H9 (cell line): ENCODE results near the gene KCNAB1. TPM values are rescaled to one million over a fixed set of nuclear protein-coding genes. Genes with fewer than 3 reads are reported as not detected.
A peak's percentile ranks its signal among the peaks of the same experiment; 100 is the strongest.

Experiments
- DNase-seq: peaks from one replicate; pipeline ENCODE4 v3.0.0-alpha.2; 2017
- H2AFZ ChIP-seq: one replicate; pipeline ENCODE4 v1.6.1; 2013; ENCODE audit warnings: mild to moderate bottlenecking, low read length, control low read depth, moderate library complexity
- H2AK5ac ChIP-seq: 2 replicates; pipeline ENCODE4 v1.6.1; 2013; ENCODE audit warnings: low read length, control low read depth, mixed read lengths; ENCODE audit not compliant: insufficient read length
- H2BK120ac ChIP-seq: one replicate; pipeline ENCODE4 v1.6.1; 2013; ENCODE audit warnings: low read depth, mild to moderate bottlenecking, low read length, control low read depth, inconsistent platforms; ENCODE audit not compliant: poor library complexity, severe bottlenecking
- H2BK12ac ChIP-seq: 2 replicates; pipeline ENCODE4 v1.6.1; 2013; ENCODE audit warnings: low read length, control low read depth, mixed read lengths, low read depth; ENCODE audit not compliant: insufficient read length
- H2BK15ac ChIP-seq: 2 replicates; pipeline ENCODE4 v1.6.1; 2013; ENCODE audit warnings: low read depth, low read length, control low read depth
- H2BK20ac ChIP-seq: one replicate; pipeline ENCODE4 v1.6.1; 2013; ENCODE audit warnings: low read depth, mild to moderate bottlenecking, low read length, control low read depth, inconsistent platforms; ENCODE audit not compliant: poor library complexity, severe bottlenecking
- H2BK5ac ChIP-seq: 2 replicates; pipeline ENCODE4 v1.6.1; 2013; ENCODE audit warnings: low read length, control low read depth, mixed read lengths; ENCODE audit not compliant: insufficient read length
- H3K14ac ChIP-seq: 2 replicates; pipeline ENCODE4 v1.6.1; 2013; ENCODE audit warnings: low read length, control low read depth; ENCODE audit not compliant: insufficient read depth
- H3K18ac ChIP-seq: 2 replicates; pipeline ENCODE4 v1.6.1; 2013; ENCODE audit warnings: low read depth, mild to moderate bottlenecking, mixed read lengths, low read length, control low read depth; ENCODE audit not compliant: insufficient read length
- H3K23ac ChIP-seq: 2 replicates; pipeline ENCODE4 v1.6.1; 2013; ENCODE audit warnings: low read length, control low read depth, mixed read lengths, low read depth; ENCODE audit not compliant: insufficient read length
- H3K23me2 ChIP-seq: 2 replicates; pipeline ENCODE4 v1.6.1; 2013; ENCODE audit warnings: low read depth, mild to moderate bottlenecking, mixed read lengths, low read length, control low read depth; ENCODE audit not compliant: insufficient read length, poor library complexity, severe bottlenecking
- H3K27ac ChIP-seq: 2 replicates; pipeline ENCODE4 v1.5.1; 2013; ENCODE audit warnings: low read length, control low read depth, mixed read lengths, low read depth; ENCODE audit not compliant: insufficient read length
- H3K27me3 ChIP-seq: 2 replicates; pipeline ENCODE4 v1.6.1; 2013; ENCODE audit warnings: low read length, control low read depth, inconsistent platforms; ENCODE audit not compliant: insufficient read depth
- H3K4ac ChIP-seq: 2 replicates; pipeline ENCODE4 v1.6.1; 2013; ENCODE audit warnings: low read depth, mild to moderate bottlenecking, control low read depth, inconsistent platforms, low read length, moderate library complexity
- H3K4me1 ChIP-seq: 2 replicates; pipeline ENCODE4 v1.6.1; 2013; ENCODE audit warnings: low read length, control low read depth, inconsistent platforms; ENCODE audit not compliant: insufficient read depth
- H3K4me2 ChIP-seq: 2 replicates; pipeline ENCODE4 v1.6.1; 2013; ENCODE audit warnings: low read length, control low read depth, mixed read lengths; ENCODE audit not compliant: insufficient read length, insufficient read depth
- H3K56ac ChIP-seq: 2 replicates; pipeline ENCODE4 v1.6.1; 2013; ENCODE audit warnings: low read depth, mild to moderate bottlenecking, mixed read lengths, low read length, control low read depth; ENCODE audit not compliant: insufficient read length
- H3K79me1 ChIP-seq: 2 replicates; pipeline ENCODE4 v1.6.1; 2013; ENCODE audit warnings: low read depth, mild to moderate bottlenecking, moderate library complexity, low read length, control low read depth, inconsistent platforms; ENCODE audit not compliant: insufficient read depth, poor library complexity, severe bottlenecking
- H3K79me2 ChIP-seq: 2 replicates; pipeline ENCODE4 v1.6.1; 2013; ENCODE audit warnings: low read length, control low read depth, inconsistent platforms; ENCODE audit not compliant: insufficient read depth
- H3K9ac ChIP-seq: 2 replicates; pipeline ENCODE4 v1.6.1; 2013; ENCODE audit warnings: low read length, control low read depth, mixed read lengths; ENCODE audit not compliant: insufficient read length; ENCODE audit errors: extremely low read depth
- H3K9me3 ChIP-seq: one replicate; pipeline ENCODE4 v1.6.1; 2013; ENCODE audit warnings: low read depth, low read length, inconsistent platforms; ENCODE audit not compliant: control insufficient read depth
- H3T11ph ChIP-seq: one replicate; pipeline ENCODE4 v1.6.1; 2013; ENCODE audit warnings: mild to moderate bottlenecking, low read length, control low read depth, inconsistent platforms
- H4K20me1 ChIP-seq: one replicate; pipeline ENCODE4 v1.6.1; 2013; ENCODE audit not compliant: control insufficient read depth, insufficient read length, insufficient read depth
- H4K5ac ChIP-seq: 2 replicates; pipeline ENCODE4 v1.6.1; 2013; ENCODE audit warnings: low read depth, mild to moderate bottlenecking, mixed read lengths, low read length, control low read depth; ENCODE audit not compliant: insufficient read length
- H4K8ac ChIP-seq: replicated peaks from 2 replicates; pipeline ENCODE4 v1.6.1; 2013; ENCODE audit warnings: low read length, control low read depth, mixed read lengths, low read depth; ENCODE audit not compliant: insufficient read length
- H4K91ac ChIP-seq: 2 replicates; pipeline ENCODE4 v1.6.1; 2013; ENCODE audit warnings: low read depth, mild to moderate bottlenecking, moderate library complexity, mixed read lengths, low read length, control low read depth; ENCODE audit not compliant: insufficient read length
- H3K27ac Mint-ChIP-seq, 3 experiments: 2 replicates in 2 of 3; 3 replicates in 1 of 3; pipeline ENCODE4 v1.8.0; 2020 to 2021; ENCODE audit warnings: mixed read lengths in 3 of 3, mild to moderate bottlenecking in 1 of 3, moderate library complexity in 1 of 3
- H3K27me3 Mint-ChIP-seq: 2 replicates; pipeline ENCODE4 v1.8.0; 2021; ENCODE audit warnings: low read depth, mild to moderate bottlenecking, moderate library complexity, mixed read lengths
- H3K36me3 Mint-ChIP-seq, 3 experiments: 2 replicates in 2 of 3; 3 replicates in 1 of 3; pipeline ENCODE4 v1.8.0; 2020 to 2021; ENCODE audit warnings: low read depth in 3 of 3, mixed read lengths in 3 of 3; ENCODE audit not compliant: insufficient read depth in 1 of 3
- H3K4me1 Mint-ChIP-seq, 2 experiments: 2 replicates each; pipeline ENCODE4 v1.8.0; 2020; ENCODE audit warnings: mixed read lengths in 2 of 2
- H3K4me3 Mint-ChIP-seq, 2 experiments: 2 replicates in 1 of 2; 3 replicates in 1 of 2; pipeline ENCODE4 v1.8.0; 2020 to 2021; ENCODE audit warnings: mild to moderate bottlenecking in 2 of 2, mixed read lengths in 2 of 2, moderate library complexity in 1 of 2
- H3K9me3 Mint-ChIP-seq, 2 experiments: 2 replicates in 1 of 2; 3 replicates in 1 of 2; pipeline ENCODE4 v1.8.0; 2020; ENCODE audit warnings: mild to moderate bottlenecking in 2 of 2, mixed read lengths in 2 of 2, moderate library complexity in 1 of 2
- WGBS: extraction: QIAGEN DNeasy Blood & Tissue Kit; methylation state at CpG from one replicate; pipeline ENCODE4 v1.1.7; 2013; ENCODE audit warnings: missing lambda C conversion rate, low lambda C conversion rate, mixed read lengths; ENCODE audit not compliant: insufficient read length; ENCODE audit errors: extremely low coverage; 5-methylcytosine and 5-hydroxymethylcytosine counted together
- total RNA-seq: library from RNA; stranded (reverse); gene quantifications from 2 replicates; pipeline ENCODE4 v1.2.1, GENCODE V29; 2021
- TF ChIP-seq, protein P1 (sequence below): fragments of 200-600 bp; sonication (generic); conservative IDR thresholded peaks from 3 replicates; pipeline ENCODE4 v1.8.0; 2021; ENCODE audit warnings: antibody characterized with exemption, mild to moderate bottlenecking

KCNAB1 gene
- total RNA-seq, 1 experiment from 2014 or later = 3.7 TPM

DNA sequence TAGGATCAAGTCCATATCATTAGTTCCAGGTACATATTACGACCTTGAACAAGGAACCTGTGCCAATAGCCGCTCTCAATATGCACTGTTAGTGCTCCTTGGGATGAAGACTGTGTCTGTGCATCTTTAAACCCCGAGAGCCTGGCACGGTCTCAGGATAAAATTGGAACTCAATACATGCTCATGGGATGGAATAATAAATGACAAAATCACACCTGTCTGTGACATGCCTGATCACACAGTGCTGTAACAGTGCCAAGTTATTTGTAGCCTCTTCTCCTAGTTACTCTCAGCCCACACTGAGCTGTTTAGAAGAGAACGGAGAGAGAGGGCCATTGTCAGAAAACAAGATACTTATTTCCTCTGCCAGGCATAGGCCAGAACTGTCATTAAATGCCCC lies 352.3 kb downstream of the KCNAB1 start:
- no peak overlapping the region for H2BK5ac ChIP-seq
- H2AK5ac ChIP-seq = no peak overlapping the region
- no peak overlapping the region for H3K23ac ChIP-seq
- H3K9me3 Mint-ChIP-seq = no peaks in the 10 kb centered on the region
- no peak overlapping the region for H4K5ac ChIP-seq
- no CpG with 5 or more reads among the region's 5 CpGs for WGBS
- H2AFZ ChIP-seq = no peak overlapping the region
- H3K79me1 ChIP-seq = no peaks in the 10 kb centered on the region
- no peaks in the 10 kb centered on the region for H3K4me1 ChIP-seq
- H3K27ac ChIP-seq = no peak overlapping the region
- H3K9ac ChIP-seq = no peak overlapping the region
- H2BK12ac ChIP-seq = no peak overlapping the region
- H4K20me1 ChIP-seq = no peaks in the 10 kb centered on the region
- no peak for DNase-seq
- no peaks in the 10 kb centered on the region for H3K27me3 ChIP-seq
- no peaks in the 10 kb centered on the region for H3K36me3 Mint-ChIP-seq
- H3T11ph ChIP-seq = no peak overlapping the region
- TF ChIP-seq, protein P1, sequence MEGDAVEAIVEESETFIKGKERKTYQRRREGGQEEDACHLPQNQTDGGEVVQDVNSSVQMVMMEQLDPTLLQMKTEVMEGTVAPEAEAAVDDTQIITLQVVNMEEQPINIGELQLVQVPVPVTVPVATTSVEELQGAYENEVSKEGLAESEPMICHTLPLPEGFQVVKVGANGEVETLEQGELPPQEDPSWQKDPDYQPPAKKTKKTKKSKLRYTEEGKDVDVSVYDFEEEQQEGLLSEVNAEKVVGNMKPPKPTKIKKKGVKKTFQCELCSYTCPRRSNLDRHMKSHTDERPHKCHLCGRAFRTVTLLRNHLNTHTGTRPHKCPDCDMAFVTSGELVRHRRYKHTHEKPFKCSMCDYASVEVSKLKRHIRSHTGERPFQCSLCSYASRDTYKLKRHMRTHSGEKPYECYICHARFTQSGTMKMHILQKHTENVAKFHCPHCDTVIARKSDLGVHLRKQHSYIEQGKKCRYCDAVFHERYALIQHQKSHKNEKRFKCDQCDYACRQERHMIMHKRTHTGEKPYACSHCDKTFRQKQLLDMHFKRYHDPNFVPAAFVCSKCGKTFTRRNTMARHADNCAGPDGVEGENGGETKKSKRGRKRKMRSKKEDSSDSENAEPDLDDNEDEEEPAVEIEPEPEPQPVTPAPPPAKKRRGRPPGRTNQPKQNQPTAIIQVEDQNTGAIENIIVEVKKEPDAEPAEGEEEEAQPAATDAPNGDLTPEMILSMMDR = no peak
- H4K8ac ChIP-seq = no peak overlapping the region
- no peak overlapping the region for H3K4ac ChIP-seq
- no peak overlapping the region for H3K18ac ChIP-seq
- H3K56ac ChIP-seq = no peak overlapping the region
- no peaks in the 10 kb centered on the region for H3K9me3 ChIP-seq
- H3K79me2 ChIP-seq = no peaks in the 10 kb centered on the region
- no peaks in the 10 kb centered on the region for H3K27me3 Mint-ChIP-seq
- H3K23me2 ChIP-seq = no peaks in the 10 kb centered on the region
- H3K4me3 Mint-ChIP-seq = no peak overlapping the region
- no peak overlapping the region for H2BK120ac ChIP-seq
- peaks cover 11 to 17% of the 10 kb centered on the region in 2 experiments for H3K4me1 Mint-ChIP-seq
- H3K14ac ChIP-seq = no peak overlapping the region
- no peak overlapping the region for H3K4me2 ChIP-seq
- H4K91ac ChIP-seq = no peak overlapping the region
- no peak overlapping the region for H2BK15ac ChIP-seq
- H3K27ac Mint-ChIP-seq = peak overlapping the region in 1 of 3 experiments; percentile 58; a peak in 1 of 7 replicates
- no peak overlapping the region for H2BK20ac ChIP-seq
